G401 (cell line): Measurements from ENCODE around the gene MYO6. TPM values are rescaled to one million over a fixed set of nuclear protein-coding genes. Genes with fewer than 3 reads are reported as not detected.
"Not testable (repeated sequence)": the region's sequence is repeated elsewhere in the genome, so short reads cannot be mapped to it uniquely, and the experiment has no call there.

Source experiments
- DNase-seq: peaks from one replicate; pipeline ENCODE4 v3.0.0-alpha.2; 2015; ENCODE audit warnings: low spot score
- in situ Hi-C: cut with HindIII; loops from 2 replicates; pipeline ENCODE4 v1.10.0; 2016; ENCODE audit warnings: low sequenced_read_pairs, mixed read lengths
- total RNA-seq: library from RNA; depleted of rRNA; stranded (reverse); fragments of >200 nt; shearing (Covaris generic); gene quantifications from 2 replicates; pipeline ENCODE4 v1.2.3, GENCODE V29; 2014; rRNA removed

Gene MYO6
- 1.2 and 4.3 TPM in 2 replicates for total RNA-seq

GRCh38 chr6:75748743-75749538 lies at the start of gene MYO6:
MYO6 (plus strand) TSS chr6:75749239; CDS start chr6:75817548, 68,309 bp downstream.
- DNase-seq: peak; percentile 73
- in situ Hi-C loops: no loop called here

GRCh38 chr6:75708334-75708733 lies 40.7 kb upstream of the MYO6 start:
- DNase-seq, in situ Hi-C loops: not testable (repeated sequence)

GRCh38 chr6:75711173-75711572 lies 37.9 kb upstream of the MYO6 start:
- no peak for DNase-seq
- in situ Hi-C loops: no loop called here

DNA sequence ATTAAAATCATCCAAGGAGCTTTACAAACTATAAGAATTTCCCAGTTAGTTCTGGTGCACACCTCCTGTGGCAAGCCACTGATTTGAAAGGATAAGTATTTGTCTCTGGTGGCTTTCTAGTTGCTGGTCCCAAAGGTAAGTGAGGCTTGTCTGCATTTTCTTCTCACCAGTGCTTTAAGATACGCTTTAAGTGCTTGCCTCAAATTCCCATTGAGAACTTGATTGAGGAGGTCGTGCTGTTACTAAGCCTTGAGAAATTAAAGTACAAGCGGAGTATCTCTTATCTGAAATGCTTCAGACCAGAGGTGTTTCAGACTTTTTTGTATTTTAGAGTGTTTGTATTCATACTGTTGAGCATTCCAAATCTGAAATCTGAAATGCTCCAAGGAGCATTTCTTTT lies 29.9 kb upstream of the MYO6 start:
- in situ Hi-C loops: no loop called here
- no peak for DNase-seq

DNA sequence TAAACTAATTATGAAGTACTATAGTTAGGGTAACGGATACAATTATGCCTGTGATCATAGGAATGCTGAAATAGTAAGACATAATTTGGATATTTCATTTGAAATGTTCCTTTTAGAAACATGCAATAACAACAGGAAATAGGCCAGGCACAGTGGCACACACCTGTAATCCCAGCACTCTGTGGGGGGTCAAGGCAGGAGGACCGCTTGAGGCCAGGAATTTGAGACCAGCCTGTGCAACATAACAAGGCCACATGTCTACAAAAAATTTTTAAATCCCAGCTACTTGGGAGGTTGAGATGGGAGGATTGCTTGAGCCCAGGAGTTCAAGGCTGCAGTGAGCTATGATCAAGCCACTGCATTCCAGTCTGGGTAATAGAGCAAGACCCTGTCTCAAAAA lies 25.7 kb upstream of the MYO6 start:
- in situ Hi-C loops: no loop called here
- no peak for DNase-seq

DNA sequence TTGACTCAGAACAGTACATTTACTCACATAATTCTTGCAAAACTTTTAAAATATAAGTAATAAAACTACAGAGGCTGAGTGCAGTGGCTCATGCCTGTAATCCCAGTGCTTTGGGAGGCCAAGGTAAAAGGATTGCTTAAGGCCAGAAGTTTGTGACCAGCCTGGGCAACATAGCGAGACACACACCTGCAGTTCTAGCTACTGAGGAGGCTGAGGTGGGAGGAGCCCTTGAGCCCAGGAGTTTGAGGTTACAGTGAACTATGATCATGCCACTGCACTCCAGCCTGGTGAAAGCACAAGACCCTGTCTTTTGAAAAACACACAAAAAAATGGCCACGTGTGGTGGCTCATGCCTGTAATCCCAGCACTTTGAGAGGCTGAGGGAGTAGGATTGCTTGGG lies 21.8 kb upstream of the MYO6 start:
- DNase-seq: no peak
- in situ Hi-C loops: no loop called here

DNA sequence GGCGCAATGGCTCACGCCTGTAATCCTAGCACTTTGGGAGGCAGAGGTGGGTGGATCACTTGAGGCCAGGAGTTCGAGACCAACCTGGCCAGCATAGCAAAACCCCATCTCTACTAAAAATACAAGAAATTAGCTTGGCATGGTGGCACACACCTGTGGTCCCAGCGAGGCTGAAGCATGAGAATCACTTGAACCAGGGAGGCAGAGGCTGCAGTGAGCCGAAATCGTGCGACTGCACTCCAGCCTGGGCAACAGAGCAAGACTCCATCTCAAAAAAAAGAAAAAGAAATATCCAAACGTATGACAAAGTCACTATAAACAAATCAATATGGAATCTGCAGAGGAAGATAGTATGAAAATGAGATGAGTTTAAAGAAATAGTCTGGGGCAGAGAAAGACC lies 18.0 kb upstream of the MYO6 start:
- in situ Hi-C loops, DNase-seq: not testable (repeated sequence)

DNA sequence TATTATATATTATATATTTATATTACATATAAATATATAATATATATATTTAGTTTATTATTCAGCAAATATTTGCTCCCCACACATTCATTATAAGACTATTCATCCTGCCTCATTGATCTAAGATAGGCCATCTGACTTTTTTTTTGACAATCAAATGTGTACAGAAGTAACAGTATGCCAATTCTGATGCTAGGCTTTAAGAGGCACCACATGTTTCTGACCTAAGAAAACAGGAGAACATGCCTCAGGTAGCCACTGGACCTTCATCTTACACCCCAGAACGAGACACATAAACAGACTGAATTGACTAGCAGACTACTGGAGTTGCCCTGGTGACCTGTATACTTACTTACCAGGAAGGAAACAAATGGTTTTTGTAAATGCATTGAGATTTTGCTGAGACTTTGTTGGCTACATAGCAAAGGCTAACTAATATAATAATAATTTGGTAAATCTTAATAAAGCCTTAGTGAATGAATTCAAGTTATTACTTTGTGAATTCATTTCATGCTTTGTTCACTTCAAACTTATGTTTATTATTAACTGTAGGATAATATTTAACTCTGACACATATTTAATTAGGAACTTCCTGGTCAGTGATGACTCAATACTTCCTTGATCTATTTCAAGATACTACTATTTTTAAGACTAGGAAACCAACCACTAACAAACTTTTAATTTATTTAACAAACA lies 13.4 kb upstream of the MYO6 start:
- in situ Hi-C loops: no loop called here
- DNase-seq: no peak

DNA sequence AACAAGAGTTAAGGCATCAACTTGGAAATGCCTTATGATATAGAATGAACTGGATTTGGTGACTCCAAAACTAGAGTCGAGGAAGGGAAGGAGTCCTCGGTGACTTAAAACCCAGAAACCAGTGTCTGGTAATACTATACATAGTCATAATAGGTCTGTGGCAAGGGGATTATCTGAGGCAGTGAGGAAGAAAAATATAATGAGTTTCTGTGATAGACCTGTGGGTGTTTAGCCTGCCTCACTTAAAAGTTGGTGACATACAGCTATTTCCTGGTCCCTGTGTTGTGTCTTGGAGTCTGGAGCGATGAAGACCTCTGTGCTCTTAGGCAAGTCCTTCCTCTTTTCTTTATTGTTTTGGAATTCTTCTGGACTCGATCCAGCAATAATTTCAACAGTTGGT lies 5.1 kb upstream of the MYO6 start:
- in situ Hi-C loops: no loop called here
- DNase-seq: no peak

- DNase-seq: no peak
- in situ Hi-C loops: no loop called here
Measured at GRCh38 chr6:75745404-75745803, 3.6 kb upstream of the MYO6 start.

GRCh38 chr6:75746221-75746620 lies 2.8 kb upstream of the MYO6 start:
- in situ Hi-C loops: no loop called here
- no peak for DNase-seq

GRCh38 chr6:75747152-75747992 lies 1.7 kb upstream of the MYO6 start:
- in situ Hi-C loops: no loop called here
- no peak for DNase-seq

- in situ Hi-C loops: no loop called here
- no peak for DNase-seq
Measured at GRCh38 chr6:75748003-75748742, 866 bp upstream of the MYO6 start.

DNA sequence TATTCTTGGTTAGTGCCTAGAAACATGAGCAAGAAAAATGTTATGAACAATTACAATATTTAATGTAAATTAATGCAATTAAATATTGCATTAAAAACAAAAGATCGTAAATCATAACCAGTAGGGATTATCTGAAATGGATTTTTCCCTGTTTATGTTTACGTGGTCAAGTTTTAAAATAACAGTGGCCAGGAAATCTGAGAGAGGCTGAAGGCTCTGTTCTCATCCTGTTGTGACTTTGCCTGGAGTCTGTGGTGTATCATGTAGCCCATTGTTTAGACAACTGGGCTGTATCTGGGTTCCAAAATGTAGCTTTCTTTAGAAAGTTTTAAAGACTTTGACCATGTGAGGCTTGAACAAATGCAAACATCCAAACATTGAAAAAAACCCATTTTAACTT lies 2.4 kb downstream of the MYO6 start:
- in situ Hi-C loops: no loop called here

GRCh38 chr6:75752365-75752764 lies 3.3 kb downstream of the MYO6 start:
- in situ Hi-C loops: no loop called here
- DNase-seq: no peak

More for the DNA sequence above, 2.4 kb downstream of the MYO6 start:
- no peak for DNase-seq

GRCh38 chr6:75755704-75756103 lies 6.7 kb downstream of the MYO6 start:
- no peak for DNase-seq
- in situ Hi-C loops: no loop called here

DNA sequence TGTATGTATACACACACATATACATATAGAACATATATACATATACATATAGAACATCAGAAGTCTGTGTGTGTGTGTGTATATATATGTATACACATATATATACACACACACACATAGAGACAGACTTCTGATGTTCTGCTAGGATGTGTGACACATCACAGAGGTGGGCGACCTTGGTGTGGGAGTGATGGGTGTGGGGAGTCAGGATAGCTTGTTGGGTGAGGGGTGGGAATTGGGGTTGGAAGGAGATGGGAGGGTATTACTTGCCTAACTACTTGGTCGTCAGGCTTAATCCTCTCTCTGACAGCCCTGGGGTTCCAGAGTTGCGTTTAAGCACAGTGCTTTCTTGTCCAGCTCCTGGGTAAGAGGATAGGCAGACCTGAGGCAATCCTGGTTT lies 8.3 kb downstream of the MYO6 start:
- in situ Hi-C loops: no loop called here
- DNase-seq: no peak

DNA sequence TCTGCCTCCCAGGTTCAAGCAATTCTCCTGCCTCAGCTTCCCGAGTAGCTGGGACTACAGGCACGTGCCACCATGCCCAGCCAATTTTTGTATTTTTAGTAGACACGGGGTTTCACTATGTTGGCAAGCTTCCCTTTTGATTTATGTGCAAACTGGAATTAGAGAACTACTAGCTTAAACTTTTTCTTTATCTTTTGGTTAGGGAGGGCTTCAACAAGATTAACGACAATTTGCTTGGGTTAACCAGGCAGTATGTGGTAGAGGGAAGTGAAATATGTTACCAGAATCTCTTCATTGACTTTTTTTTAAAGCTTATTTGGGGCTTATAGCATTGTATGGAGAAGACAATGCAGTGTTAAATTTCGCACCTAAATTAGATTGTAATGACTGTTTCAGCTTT lies 9.0 kb downstream of the MYO6 start:
- no peak for DNase-seq
- in situ Hi-C loops: no loop called here

DNA sequence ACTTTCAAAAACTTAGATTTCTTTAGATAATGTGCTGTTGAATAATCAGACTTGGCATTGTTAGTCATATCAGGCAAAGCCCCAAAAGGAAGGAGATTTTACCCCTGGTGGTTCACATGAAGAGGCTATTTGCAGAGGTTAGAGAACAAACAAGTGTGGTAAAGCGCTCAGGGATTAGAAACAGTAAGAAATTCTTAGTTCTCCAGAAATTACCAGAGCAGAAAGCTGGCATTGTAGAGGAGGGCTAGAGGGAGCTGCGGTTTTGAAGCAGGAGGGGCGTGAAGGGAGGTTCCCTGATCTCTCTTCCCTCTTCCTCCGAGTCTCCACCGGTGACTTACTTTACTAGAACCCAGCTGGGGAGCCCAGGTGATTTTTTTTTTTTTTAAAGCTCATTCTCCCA lies 10.2 kb downstream of the MYO6 start:
- no peak for DNase-seq
- in situ Hi-C loops: no loop called here
